Measurements from ENCODE around the gene HIF3A.
"Not testable (repeated sequence)": the region's sequence is repeated elsewhere in the genome, so short reads cannot be mapped to it uniquely, and the experiment has no call there.

The HIF3A gene

DNA sequence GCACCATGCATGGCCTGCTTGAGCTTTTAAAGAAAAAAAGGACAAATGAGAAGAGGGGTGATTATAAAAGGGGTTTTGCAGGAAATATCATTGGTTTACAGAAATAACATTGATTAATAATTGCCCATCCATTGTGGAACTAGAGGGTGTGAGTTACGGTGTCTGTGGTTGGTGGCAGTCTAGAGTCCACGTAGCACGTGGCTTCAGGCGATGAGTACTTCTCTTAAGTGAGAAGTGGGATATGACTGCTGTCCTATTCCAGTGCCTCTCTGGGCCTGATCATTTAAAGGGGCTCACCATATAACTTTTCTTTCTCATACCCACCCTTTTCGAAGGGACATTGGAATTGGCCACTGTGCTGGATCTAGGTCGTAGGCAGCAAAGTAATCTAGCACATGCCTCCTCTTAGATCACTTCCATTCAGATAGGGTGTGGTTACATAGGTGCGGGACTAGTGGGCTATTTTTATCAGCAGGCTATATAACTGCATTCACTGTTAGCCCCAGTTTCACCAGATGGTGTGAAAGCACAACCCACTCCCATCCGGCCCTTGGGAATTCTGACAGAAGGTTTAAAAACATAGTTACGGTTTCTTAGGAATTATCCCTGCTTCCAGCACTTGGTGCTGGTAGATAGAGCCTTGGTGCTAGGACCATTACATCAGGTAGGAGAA, 69.9 kb downstream of the HIF3A start:
- DNase-seq (no peak), ATAC-seq (replicated peaks) (no peak)
- peaks cover 16% of the 10 kb centered on the region for H3K36me3 Mint-ChIP-seq (ENCODE audit: insufficient read depth)
- no peak overlapping the region for H3K27ac Mint-ChIP-seq
- H3K4me1 Mint-ChIP-seq (ENCODE audit: low read depth in 2 of 2), result peaks cover 39 to 44% of the 10 kb centered on the region in 2 donors
- no peaks in the 10 kb centered on the region for H3K27me3 Mint-ChIP-seq
- no peak overlapping the region for H3K4me3 Mint-ChIP-seq
- H3K9me3 Mint-ChIP-seq, result no peaks in the 10 kb centered on the region

DNA sequence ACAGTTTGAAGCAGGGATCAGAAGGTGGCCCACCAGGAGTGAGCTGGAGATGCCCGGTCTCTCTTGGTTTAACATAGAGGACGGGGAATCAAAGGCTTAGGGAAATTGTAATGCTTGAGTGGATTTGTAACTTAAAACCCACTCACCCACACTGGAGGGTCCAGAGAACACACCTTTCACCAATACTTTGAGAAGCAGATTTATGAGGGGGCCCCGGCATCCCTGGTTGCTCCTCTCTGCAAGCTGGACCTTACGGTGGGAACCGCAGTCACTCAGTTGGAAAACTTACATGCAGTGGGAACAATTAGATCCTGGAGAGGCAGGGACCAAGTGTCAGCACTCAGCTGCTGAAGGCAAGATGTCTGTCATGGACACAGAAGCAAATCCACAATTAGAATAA, 70.6 kb downstream of the HIF3A start:
- H3K27ac Mint-ChIP-seq, result no peak overlapping the region
- no peak overlapping the region for H3K4me3 Mint-ChIP-seq
- H3K36me3 Mint-ChIP-seq (ENCODE audit: insufficient read depth), result peaks cover 12% of the 10 kb centered on the region
- peaks cover 41 to 42% of the 10 kb centered on the region in 2 donors for H3K4me1 Mint-ChIP-seq (ENCODE audit: low read depth in 2 of 2)
- no peaks in the 10 kb centered on the region for H3K9me3 Mint-ChIP-seq
- H3K27me3 Mint-ChIP-seq, result no peaks in the 10 kb centered on the region
- DNase-seq (no peak), ATAC-seq (replicated peaks) (no peak)

DNA sequence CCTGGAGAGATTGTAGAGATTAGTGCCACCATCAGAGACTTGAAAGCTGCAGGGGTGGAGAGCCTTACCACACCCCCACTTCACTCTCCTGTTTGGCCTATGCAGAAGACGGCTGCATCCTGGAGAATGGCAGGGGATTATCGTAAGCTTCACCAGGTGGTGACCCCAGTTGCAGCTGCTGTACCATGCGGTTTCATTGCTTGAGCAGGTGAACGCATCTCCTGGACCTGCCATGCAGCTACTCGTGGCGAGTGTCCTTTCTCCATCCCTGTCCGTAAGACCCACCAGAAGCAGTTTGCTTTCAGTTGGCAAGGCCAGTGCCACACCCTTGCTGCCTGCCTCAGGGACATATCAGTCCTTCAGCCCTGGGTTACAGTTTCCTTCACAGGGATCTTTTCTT, 71.3 kb downstream of the HIF3A start:
- Mint-ChIP-seq H3K4me1 (ENCODE audit: low read depth in 2 of 2) (peaks cover 41 to 42% of the 10 kb centered on the region in 2 donors), H3K36me3 (ENCODE audit: insufficient read depth) (peaks cover 12% of the 10 kb centered on the region), H3K27me3 (no peaks in the 10 kb centered on the region), H3K27ac (no peak overlapping the region), H3K4me3 (no peak overlapping the region), H3K9me3 (no peaks in the 10 kb centered on the region)
- DNase-seq (no peak), ATAC-seq (replicated peaks) (no peak)

DNA sequence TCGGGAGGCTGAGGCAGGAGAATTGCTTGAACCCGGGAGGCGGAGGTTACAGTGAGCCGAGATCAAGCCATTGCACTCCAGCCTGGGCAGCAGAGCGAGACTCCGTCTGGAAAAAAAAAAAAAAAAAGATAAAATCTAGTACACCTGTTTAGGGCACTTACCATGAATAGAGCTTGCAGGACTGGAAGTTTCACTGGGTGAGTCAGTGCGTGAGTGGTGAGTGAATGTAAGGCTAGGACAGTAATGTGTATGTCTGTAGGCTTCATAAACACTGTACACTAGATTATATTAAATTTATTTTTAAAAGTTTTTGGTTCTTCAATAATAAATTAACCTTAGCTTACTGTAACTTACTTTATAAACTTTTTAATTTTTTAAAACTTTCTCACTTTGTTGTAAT, 73.0 kb downstream of the HIF3A start:
- Mint-ChIP-seq H3K4me1 (ENCODE audit: low read depth in 2 of 2) (peaks cover 31 to 36% of the 10 kb centered on the region in 2 donors), H3K36me3 (ENCODE audit: insufficient read depth) (peaks cover 10% of the 10 kb centered on the region), H3K27me3 (no peaks in the 10 kb centered on the region), H3K9me3 (no peaks in the 10 kb centered on the region), H3K4me3 (no peak overlapping the region), H3K27ac (no peak overlapping the region)
- DNase-seq, result no peak
- ATAC-seq (replicated peaks), result no peak

DNA sequence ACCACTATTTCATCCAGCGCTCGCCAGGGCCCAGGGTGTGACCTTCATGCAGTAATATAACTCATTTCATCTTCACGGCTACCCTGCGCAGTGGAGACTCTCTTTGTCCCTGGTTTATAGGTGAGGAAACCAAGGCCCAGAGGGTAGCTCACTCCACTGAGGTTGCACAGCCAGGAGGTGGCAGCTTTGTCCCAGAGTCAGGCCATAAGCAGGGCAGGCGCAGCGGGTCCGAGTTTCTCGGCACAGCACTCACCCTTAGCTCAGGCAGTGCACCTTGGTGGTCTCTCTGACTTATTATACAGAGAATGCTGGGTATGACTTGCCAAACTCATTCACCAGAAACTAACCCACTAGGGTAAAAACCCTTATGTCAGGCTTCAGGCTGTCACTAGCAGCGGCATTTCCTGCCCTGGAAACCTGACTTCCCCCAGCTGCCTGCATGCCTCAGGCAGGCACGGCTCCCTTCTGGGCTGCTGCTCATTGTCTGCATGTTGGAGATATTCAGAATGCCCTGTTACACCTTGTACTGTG, 74.6 kb downstream of the HIF3A start:
- Mint-ChIP-seq H3K27me3 (no peaks in the 10 kb centered on the region), H3K36me3 (ENCODE audit: insufficient read depth) (peaks cover 13% of the 10 kb centered on the region), H3K4me3 (no peak overlapping the region), H3K27ac (peak overlapping the region; percentile 41 to 71), H3K4me1 (ENCODE audit: low read depth in 2 of 2) (peaks cover 19 to 29% of the 10 kb centered on the region in 2 donors), H3K9me3 (no peaks in the 10 kb centered on the region)
- ATAC-seq (replicated peaks) (no peak), DNase-seq (no peak)

DNA sequence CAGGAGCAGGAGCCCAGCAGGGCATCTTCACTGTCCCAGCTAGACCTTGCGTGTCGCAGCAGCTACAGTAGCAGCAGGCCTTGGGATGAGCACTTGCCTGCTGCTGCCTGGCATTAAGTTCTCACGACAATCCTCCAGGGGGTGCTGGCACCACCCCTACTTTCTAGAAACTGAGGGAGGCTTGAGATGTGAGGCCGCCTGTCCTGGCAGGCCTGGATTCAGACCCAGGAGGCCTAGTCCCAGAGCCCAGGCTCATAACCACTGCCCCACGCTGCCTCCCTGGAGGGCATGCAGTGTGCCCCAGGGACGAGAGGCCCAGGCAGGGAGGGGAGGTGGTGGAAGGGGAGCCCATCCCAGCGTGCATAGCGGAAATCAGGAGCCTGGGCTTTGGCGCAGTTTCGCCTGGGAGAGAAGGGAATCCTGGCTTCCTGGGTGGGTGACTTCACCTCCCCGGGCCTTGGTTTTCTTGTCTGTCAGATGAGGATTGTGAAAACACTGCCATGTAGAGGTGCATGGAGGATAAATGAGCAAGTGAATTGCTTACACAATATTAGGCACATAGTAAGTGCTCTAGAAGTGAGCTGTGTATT, 76.2 kb downstream of the HIF3A start:
- H3K4me3 Mint-ChIP-seq, result no peak overlapping the region
- no peak for DNase-seq
- H3K4me1 Mint-ChIP-seq (ENCODE audit: low read depth in 2 of 2), result peaks cover 15 to 22% of the 10 kb centered on the region in 2 donors
- peaks cover 20% of the 10 kb centered on the region for H3K36me3 Mint-ChIP-seq (ENCODE audit: insufficient read depth)
- no peaks in the 10 kb centered on the region for H3K27me3 Mint-ChIP-seq
- no peak for ATAC-seq (replicated peaks)
- no peaks in the 10 kb centered on the region for H3K9me3 Mint-ChIP-seq
- H3K27ac Mint-ChIP-seq, result peak overlapping the region in 1 of 2 donors; percentile 75

DNA sequence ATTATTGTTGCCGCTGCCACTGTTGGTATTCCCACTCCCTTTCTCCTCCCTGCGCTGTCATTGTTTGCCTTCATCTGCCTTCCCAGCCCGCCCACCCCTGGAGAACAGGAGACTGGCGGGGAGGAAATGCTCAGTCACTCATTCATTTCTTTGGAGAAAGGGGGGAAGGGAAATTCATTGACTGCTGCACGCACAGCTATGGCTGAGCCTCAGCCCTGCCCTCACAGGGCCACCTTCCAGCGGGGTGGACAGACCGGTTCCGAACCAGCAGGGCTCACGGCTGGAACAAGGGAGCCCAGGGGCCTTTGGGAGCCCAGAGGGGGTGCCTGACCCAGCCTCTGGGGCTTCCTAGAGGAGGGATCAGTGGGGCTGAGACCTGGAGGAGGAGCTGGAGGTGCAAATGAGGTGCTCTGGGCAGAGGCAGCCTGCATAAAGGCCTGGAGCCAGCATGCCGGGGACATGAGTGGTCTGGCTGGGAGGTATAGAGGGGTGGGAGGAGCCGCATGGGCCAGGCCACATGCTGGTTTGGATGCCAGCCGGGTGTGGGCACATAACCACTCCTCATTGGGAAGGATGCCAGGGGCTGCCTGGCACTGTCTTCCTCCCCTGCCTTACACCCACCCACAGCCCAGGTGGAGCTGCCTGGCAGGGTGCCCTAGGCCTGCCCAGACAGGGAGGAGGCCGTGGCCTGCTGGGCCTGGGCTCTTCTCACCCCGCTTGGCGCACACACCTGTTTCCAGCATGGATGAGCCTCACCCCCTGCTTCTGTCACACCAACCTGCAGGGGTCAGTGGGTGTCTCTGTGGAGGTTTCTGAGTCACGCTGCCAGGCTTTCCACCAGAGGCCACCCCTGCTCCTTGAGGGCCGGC, 76.9 kb downstream of the HIF3A start:
- no peak for ATAC-seq (replicated peaks)
- Mint-ChIP-seq H3K9me3 (no peaks in the 10 kb centered on the region), H3K27me3 (no peaks in the 10 kb centered on the region), H3K4me1 (ENCODE audit: low read depth in 2 of 2) (peaks cover 15 to 21% of the 10 kb centered on the region in 2 donors), H3K27ac (peak overlapping the region in 1 of 2 donors; percentile 75), H3K36me3 (ENCODE audit: insufficient read depth) (peaks cover 27% of the 10 kb centered on the region), H3K4me3 (no peak overlapping the region)
- DNase-seq, result no peak

DNA sequence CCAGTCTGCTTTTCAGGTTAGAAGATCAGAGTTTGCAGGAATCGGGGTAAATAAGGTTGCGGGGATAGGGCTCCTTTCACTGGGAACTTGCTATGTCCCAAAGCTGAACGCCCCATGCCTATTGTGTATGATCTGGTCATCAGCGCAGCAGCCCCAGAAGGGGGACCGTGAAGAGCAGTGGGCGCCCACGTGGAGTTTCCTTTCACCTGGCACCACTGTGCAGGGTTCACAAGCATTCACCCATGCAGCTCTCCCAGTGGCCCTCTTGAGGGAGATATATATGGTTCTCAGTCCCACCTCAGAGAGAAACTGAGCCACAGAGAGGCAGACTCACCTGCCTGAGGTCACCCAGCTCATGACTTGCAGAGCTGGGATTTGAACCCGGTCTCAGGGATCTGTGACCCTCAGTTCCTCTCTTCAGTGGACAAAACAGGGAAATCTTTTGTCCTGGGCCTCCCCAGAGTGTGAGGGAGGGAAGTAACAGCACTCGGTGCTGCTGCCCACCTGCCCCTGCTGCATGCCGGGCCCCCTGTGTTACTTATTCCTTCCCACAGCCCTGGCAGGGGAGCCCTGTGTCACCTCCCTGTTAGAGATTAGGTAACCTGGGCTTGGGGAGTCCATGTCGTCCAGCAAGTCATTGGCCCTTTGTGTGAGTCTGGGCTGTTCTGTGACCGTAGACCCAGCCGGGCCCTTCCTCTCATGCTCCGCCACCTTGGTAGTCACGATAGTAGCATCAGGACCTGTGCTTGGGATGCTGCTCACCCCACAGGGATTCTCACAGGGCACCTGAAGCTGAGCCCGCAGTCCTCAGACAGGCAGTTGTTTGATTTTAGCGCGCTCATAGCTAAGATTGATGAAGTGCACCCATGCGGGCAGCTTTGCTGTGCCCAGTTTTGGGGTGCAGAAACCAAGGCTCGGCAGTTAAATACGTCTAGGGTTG, 78.0 kb downstream of the HIF3A start:
- no peak for DNase-seq
- no peak for ATAC-seq (replicated peaks)
- Mint-ChIP-seq H3K9me3 (no peaks in the 10 kb centered on the region), H3K36me3 (ENCODE audit: insufficient read depth) (peaks cover 37% of the 10 kb centered on the region), H3K27ac (no peak overlapping the region), H3K4me1 (ENCODE audit: low read depth in 2 of 2) (peaks cover 19 to 20% of the 10 kb centered on the region in 2 donors), H3K4me3 (no peak overlapping the region), H3K27me3 (no peaks in the 10 kb centered on the region)

DNA sequence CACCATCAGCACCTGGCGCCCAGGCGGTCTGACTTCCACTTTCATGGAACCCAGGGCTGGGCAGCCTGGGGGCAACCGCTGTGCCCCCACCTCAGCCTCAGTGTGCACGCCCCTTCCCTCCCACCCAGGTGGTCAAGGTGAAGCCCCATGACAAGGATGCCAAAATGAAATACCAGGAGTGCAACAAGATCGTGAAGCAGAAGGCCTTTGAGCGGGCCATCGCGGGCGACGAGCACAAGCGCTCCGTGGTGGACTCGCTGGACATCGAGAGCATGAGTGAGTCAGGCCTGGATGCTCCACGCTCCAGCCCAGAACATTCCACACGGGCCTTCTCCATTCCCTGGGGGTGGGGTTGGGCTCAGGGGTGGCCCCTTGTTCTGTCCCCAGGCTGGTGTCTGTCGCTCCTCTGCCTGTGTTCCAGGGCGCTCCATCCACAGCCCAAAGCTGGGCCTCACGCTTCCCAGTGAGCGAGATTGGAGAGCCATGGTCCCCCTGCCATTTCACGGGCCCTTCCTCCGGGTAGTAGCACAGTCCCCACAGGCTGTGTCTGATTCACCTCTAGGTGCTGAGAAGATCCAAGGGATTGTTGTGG, 78.7 kb downstream of the HIF3A start:
- not testable (repeated sequence) for ATAC-seq (replicated peaks); H3K9me3 Mint-ChIP-seq
- H3K27ac Mint-ChIP-seq, result peak overlapping the region; percentile 39 to 53

DNA sequence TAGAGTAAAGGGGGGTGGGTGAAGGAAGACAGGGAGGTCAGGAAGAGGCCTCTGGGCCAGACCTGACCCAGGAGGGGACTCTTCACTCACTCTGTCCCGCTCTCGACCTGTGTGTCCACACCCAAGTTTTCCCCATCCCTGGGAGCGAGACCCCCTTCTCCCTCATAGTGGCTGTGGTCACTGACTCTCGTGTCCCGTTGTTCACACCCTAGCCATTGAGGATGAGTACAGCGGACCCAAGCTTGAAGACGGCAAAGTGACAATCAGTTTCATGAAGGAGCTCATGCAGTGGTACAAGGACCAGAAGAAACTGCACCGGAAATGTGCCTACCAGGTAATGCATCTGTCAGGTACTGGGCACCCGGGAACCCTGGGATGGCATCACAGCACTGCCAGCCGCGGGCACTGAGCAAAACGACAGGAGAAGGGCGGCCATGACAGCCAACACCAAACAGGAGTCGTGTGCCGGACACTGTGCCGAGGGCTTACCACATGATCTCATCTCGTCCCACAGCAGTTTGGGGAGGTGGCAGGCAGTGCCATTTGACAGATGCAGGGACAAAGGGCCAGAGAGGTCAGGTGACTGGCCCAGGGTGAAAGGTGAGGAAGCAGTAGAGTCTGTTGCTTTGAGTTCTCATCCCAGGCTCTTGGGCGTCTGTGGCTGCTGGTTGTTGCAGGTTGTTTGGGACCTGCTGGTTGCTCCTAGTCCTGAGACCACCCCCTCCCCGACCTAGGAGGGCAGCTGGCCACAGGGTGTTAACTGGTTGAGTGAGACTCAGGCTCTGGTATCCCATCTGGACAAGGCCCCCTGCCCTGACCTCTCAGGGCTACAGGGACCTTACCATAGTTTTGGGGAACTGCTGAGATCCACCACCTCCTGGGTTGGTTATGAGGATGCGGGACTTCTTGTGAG, 79.7 kb downstream of the HIF3A start:
- no peak overlapping the region for H3K4me3 Mint-ChIP-seq
- DNase-seq (no peak), ATAC-seq (replicated peaks) (no peak)
- no peaks in the 10 kb centered on the region for H3K27me3 Mint-ChIP-seq
- peaks cover 40% of the 10 kb centered on the region for H3K36me3 Mint-ChIP-seq (ENCODE audit: insufficient read depth)
- peaks cover 10 to 20% of the 10 kb centered on the region in 2 donors for H3K4me1 Mint-ChIP-seq (ENCODE audit: low read depth in 2 of 2)
- H3K27ac Mint-ChIP-seq, result peak overlapping the region; percentile 39 to 53
- no peaks in the 10 kb centered on the region for H3K9me3 Mint-ChIP-seq

More for the DNA sequence above, 78.7 kb downstream of the HIF3A start:
- H3K27me3 Mint-ChIP-seq, H3K4me3 Mint-ChIP-seq, DNase-seq: not testable (repeated sequence)
- Mint-ChIP-seq H3K36me3 (ENCODE audit: insufficient read depth) (peaks cover 43% of the 10 kb centered on the region), H3K4me1 (ENCODE audit: low read depth in 2 of 2) (peaks cover 19 to 24% of the 10 kb centered on the region in 2 donors)

DNA sequence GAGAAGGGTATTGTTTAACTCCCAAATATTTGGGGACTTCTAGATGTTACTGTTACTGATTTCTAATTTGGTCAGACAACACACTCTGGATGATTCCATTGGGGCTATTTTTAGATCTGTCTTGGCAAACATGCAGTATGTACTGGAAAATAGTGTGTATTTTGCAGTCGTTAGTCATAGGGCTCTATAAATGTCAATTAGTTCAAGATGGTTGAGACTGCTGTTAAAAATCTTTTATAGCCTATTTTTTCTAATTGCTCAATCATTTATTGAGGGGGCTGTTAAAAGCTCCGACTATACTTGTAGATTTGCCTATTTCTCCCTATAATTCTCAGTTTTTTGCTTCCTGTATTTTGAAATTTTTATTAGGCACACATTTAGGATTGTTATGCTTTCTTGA, 81.4 kb downstream of the HIF3A start:
- Mint-ChIP-seq H3K27me3 (no peaks in the 10 kb centered on the region), H3K4me3 (no peak overlapping the region), H3K9me3 (no peaks in the 10 kb centered on the region), H3K4me1 (ENCODE audit: low read depth in 2 of 2) (peaks cover 4 to 25% of the 10 kb centered on the region in 2 donors), H3K27ac (no peak overlapping the region), H3K36me3 (ENCODE audit: insufficient read depth) (peaks cover 57% of the 10 kb centered on the region)
- ATAC-seq (replicated peaks), result no peak
- DNase-seq, result no peak

DNA sequence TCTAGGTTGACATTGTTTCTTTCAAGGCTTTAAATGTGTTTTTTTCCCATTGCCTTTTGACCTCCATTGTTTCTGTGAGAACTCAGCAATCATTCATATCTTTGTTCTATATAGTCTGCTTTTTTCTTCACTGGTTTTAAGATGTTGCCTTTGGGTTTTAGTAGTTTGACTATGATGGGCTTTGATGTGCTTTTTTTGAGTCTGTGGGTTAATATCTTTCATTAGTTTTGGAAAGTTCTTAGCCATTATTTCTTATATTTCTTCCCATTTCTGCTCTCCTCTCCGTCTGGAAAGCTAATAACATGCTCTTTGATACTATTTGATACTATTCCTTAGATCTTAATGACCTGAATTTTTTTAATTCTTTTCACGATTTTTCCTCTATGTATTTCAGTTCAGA, 83.8 kb downstream of the HIF3A start:
- Mint-ChIP-seq H3K36me3 (ENCODE audit: insufficient read depth) (peaks cover 55% of the 10 kb centered on the region), H3K4me1 (ENCODE audit: low read depth in 2 of 2) (peaks cover 4 to 25% of the 10 kb centered on the region in 2 donors), H3K9me3 (no peaks in the 10 kb centered on the region), H3K27me3 (no peaks in the 10 kb centered on the region), H3K4me3 (no peak overlapping the region), H3K27ac (no peak overlapping the region)
- no peak for ATAC-seq (replicated peaks)
- no peak for DNase-seq

Measured in effector memory CD8-positive, alpha-beta T cell (primary cell).